Panc1 (cell line): Measurements from ENCODE around the gene CATSPERD.

Source experiments
- POLR2AphosphoS5 ChIP-seq: IDR thresholded peaks from 2 replicates; pipeline ENCODE4 v1.6.1; 2012; ENCODE audit warnings: mild to moderate bottlenecking, low read depth, low read length, moderate library complexity
- TF ChIP-seq, protein P1 (sequence below): fragments of 450-650 bp; IDR thresholded peaks from 2 replicates; pipeline ENCODE4 v1.5.1; 2017; ENCODE audit warnings: mild to moderate bottlenecking
- TF ChIP-seq, protein P2 (sequence below), 2 experiments: IDR thresholded peaks; 2 replicates each; pipeline ENCODE4 v1.6.1; 2011 to 2012; ENCODE audit warnings: low read depth in 2 of 2, control low read depth in 1 of 2, low read length in 1 of 2, mild to moderate bottlenecking in 1 of 2, moderate library complexity in 1 of 2; ENCODE audit not compliant: insufficient read depth in 1 of 2

DNA sequence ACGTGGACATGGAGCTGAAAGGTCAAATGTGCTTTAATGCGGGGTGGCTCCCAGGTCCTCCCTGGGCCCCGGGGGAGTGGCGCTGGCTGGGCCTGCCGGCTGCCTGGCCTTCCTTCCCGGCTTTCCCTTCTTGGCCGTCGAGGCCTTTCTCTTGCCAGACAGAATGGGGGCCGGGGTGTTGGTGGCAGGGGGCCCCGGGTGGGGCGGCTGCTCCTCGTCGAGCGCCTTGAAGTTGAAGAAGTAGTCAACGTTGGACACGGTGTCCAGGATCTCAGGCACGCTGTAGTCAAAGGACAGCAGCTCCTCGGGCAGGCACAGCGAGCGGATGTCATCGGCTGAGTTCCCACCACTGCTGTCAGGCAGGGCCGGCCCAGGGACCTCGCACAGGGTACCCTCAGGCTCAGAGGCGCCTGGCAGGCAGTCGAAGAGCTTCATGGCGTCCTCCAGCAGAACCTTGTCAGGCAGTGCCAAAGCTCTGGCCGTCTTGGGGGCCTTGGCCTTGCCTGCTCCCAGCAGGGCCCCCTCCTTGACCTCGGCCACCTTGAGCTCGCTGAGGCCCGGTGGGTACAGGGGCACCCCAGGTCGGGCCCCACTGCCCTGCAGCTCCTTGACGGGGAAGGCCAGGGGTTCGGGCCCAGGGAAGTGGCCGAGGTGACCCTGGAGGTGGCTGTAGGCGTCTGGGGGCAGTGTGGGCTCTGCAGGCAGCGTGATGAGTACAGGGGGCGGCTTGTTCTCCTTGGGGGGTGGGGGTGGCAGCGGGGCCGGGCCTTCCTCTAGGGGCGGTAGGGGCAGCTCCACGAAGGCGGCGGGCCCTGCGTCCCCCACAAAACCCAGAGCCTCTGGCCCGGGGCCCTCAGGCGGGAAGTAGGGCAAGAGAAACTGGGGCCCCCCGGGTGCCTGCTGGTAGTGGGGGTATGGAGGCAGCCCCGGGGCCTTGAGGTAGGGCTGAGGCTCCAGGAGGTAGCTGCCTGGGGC is 62.8 kb downstream of the CATSPERD start:
- no peak for TF ChIP-seq POLR2AphosphoS5
- TF ChIP-seq, protein P1, sequence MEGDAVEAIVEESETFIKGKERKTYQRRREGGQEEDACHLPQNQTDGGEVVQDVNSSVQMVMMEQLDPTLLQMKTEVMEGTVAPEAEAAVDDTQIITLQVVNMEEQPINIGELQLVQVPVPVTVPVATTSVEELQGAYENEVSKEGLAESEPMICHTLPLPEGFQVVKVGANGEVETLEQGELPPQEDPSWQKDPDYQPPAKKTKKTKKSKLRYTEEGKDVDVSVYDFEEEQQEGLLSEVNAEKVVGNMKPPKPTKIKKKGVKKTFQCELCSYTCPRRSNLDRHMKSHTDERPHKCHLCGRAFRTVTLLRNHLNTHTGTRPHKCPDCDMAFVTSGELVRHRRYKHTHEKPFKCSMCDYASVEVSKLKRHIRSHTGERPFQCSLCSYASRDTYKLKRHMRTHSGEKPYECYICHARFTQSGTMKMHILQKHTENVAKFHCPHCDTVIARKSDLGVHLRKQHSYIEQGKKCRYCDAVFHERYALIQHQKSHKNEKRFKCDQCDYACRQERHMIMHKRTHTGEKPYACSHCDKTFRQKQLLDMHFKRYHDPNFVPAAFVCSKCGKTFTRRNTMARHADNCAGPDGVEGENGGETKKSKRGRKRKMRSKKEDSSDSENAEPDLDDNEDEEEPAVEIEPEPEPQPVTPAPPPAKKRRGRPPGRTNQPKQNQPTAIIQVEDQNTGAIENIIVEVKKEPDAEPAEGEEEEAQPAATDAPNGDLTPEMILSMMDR: no peak
- TF ChIP-seq, protein P2, sequence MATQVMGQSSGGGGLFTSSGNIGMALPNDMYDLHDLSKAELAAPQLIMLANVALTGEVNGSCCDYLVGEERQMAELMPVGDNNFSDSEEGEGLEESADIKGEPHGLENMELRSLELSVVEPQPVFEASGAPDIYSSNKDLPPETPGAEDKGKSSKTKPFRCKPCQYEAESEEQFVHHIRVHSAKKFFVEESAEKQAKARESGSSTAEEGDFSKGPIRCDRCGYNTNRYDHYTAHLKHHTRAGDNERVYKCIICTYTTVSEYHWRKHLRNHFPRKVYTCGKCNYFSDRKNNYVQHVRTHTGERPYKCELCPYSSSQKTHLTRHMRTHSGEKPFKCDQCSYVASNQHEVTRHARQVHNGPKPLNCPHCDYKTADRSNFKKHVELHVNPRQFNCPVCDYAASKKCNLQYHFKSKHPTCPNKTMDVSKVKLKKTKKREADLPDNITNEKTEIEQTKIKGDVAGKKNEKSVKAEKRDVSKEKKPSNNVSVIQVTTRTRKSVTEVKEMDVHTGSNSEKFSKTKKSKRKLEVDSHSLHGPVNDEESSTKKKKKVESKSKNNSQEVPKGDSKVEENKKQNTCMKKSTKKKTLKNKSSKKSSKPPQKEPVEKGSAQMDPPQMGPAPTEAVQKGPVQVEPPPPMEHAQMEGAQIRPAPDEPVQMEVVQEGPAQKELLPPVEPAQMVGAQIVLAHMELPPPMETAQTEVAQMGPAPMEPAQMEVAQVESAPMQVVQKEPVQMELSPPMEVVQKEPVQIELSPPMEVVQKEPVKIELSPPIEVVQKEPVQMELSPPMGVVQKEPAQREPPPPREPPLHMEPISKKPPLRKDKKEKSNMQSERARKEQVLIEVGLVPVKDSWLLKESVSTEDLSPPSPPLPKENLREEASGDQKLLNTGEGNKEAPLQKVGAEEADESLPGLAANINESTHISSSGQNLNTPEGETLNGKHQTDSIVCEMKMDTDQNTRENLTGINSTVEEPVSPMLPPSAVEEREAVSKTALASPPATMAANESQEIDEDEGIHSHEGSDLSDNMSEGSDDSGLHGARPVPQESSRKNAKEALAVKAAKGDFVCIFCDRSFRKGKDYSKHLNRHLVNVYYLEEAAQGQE (IDR thresholded peaks at IDR 0.05; ENCODE audit: insufficient read depth in 1 of 2, low read depth in 2 of 2, low read length in 1 of 2): no peak
